ENCODE measurements around the gene MPRIP. TPM values are rescaled to one million over a fixed set of nuclear protein-coding genes. Genes with fewer than 3 reads are reported as not detected.

Gene MPRIP
- polyA plus RNA-seq, 1 donor (not counting 4 experiments of a cell fraction or from before 2014, with no cell fraction given): 113 TPM

- no peak overlapping the region for H3K27ac ChIP-seq (ENCODE audit: control insufficient read depth, insufficient read depth, low read length)
- H3K4me3 ChIP-seq (ENCODE audit: control insufficient read depth in 2 of 3, extremely low read depth in 1 of 3, insufficient read depth in 2 of 3, low read depth in 1 of 3, low read length in 3 of 3): no peak overlapping the region
- DNase-seq (ENCODE audit: low read depth, low spot score) (no peak), FAIRE-seq (no peak)
- dilution Hi-C loops (cut with MboI; ENCODE audit: extremely low pct_ligation_motif_present, low sequenced_read_pairs): no loop called here
- no peak overlapping the region for H2AFZ ChIP-seq (ENCODE audit: control insufficient read depth, low read length)
- no peaks in the 10 kb centered on the region for H3K9me3 ChIP-seq (ENCODE audit: control insufficient read depth, low read depth, low read length)
- H3K36me3 ChIP-seq (ENCODE audit: control insufficient read depth in 2 of 2, extremely low read depth in 1 of 2, insufficient read depth in 2 of 2, low read length in 2 of 2): peaks cover 44 to 64% of the 10 kb centered on the region in 2 experiments
- no peaks in the 10 kb centered on the region for H3K9me1 ChIP-seq (ENCODE audit: control insufficient read depth, extremely low read depth, insufficient read depth, low read length)
- H3K4me2 ChIP-seq (ENCODE audit: control insufficient read depth, extremely low read depth, insufficient read depth, low read depth, low read length): no peak overlapping the region
- TF ChIP-seq CTCF (optimal IDR thresholded peaks at IDR 0.05 in 1 of 3, IDR thresholded peaks at IDR 0.05 in 1 of 3, conservative IDR thresholded peaks at IDR 0.05 in 1 of 3; ENCODE audit: extremely low read depth in 1 of 3, insufficient read depth in 2 of 3, low read length in 3 of 3) (no peak), EZH2 (IDR thresholded peaks at IDR 0.05; ENCODE audit: low read length) (no peak)
- peaks cover 9% of the 10 kb centered on the region for H3K79me2 ChIP-seq (ENCODE audit: control insufficient read depth, insufficient read depth, low read length)
- H3K9ac ChIP-seq (ENCODE audit: control insufficient read depth, extremely low read depth, insufficient read depth, low read length): no peak overlapping the region
- no peaks in the 10 kb centered on the region for H4K20me1 ChIP-seq (ENCODE audit: control insufficient read depth, extremely low read depth, insufficient read depth, low read length)
- no peaks in the 10 kb centered on the region for H3K4me1 ChIP-seq (ENCODE audit: control insufficient read depth, extremely low read depth, insufficient read depth, low read length)
- no peaks in the 10 kb centered on the region for H3K27me3 ChIP-seq (ENCODE audit: control insufficient read depth, extremely low read depth, insufficient read depth, low read length)
Measured at GRCh38 chr17:17227608-17228520, 185.6 kb downstream of the MPRIP start.

GRCh38 chr17:17228521-17229279 lies 186.4 kb downstream of the MPRIP start:
- TF ChIP-seq EZH2 (IDR thresholded peaks at IDR 0.05; ENCODE audit: low read length) (no peak), CTCF (optimal IDR thresholded peaks at IDR 0.05 in 1 of 3, IDR thresholded peaks at IDR 0.05 in 1 of 3, conservative IDR thresholded peaks at IDR 0.05 in 1 of 3; ENCODE audit: extremely low read depth in 1 of 3, insufficient read depth in 2 of 3, low read length in 3 of 3) (no peak)
- Histone ChIP-seq H3K4me1 (ENCODE audit: control insufficient read depth, extremely low read depth, insufficient read depth, low read length) (no peaks in the 10 kb centered on the region), H3K4me3 (ENCODE audit: control insufficient read depth in 2 of 3, extremely low read depth in 1 of 3, insufficient read depth in 2 of 3, low read depth in 1 of 3, low read length in 3 of 3) (no peak overlapping the region), H3K4me2 (ENCODE audit: control insufficient read depth, extremely low read depth, insufficient read depth, low read depth, low read length) (no peak overlapping the region), H3K27ac (ENCODE audit: control insufficient read depth, insufficient read depth, low read length) (no peak overlapping the region), H2AFZ (ENCODE audit: control insufficient read depth, low read length) (no peak overlapping the region), H3K79me2 (ENCODE audit: control insufficient read depth, insufficient read depth, low read length) (peaks cover 11% of the 10 kb centered on the region), H3K9me1 (ENCODE audit: control insufficient read depth, extremely low read depth, insufficient read depth, low read length) (no peaks in the 10 kb centered on the region), H4K20me1 (ENCODE audit: control insufficient read depth, extremely low read depth, insufficient read depth, low read length) (no peaks in the 10 kb centered on the region), H3K36me3 (ENCODE audit: control insufficient read depth in 2 of 2, extremely low read depth in 1 of 2, insufficient read depth in 2 of 2, low read length in 2 of 2) (peaks cover 39 to 61% of the 10 kb centered on the region in 2 experiments), H3K9me3 (ENCODE audit: control insufficient read depth, low read depth, low read length) (no peaks in the 10 kb centered on the region), H3K27me3 (ENCODE audit: control insufficient read depth, extremely low read depth, insufficient read depth, low read length) (no peaks in the 10 kb centered on the region), H3K9ac (ENCODE audit: control insufficient read depth, extremely low read depth, insufficient read depth, low read length) (no peak overlapping the region)
- FAIRE-seq (no peak), DNase-seq (ENCODE audit: low read depth, low spot score) (no peak)
- dilution Hi-C loops (cut with MboI; ENCODE audit: extremely low pct_ligation_motif_present, low sequenced_read_pairs): no loop called here
